ENCODE measurements around the gene IMP4.

The IMP4 gene

DNA sequence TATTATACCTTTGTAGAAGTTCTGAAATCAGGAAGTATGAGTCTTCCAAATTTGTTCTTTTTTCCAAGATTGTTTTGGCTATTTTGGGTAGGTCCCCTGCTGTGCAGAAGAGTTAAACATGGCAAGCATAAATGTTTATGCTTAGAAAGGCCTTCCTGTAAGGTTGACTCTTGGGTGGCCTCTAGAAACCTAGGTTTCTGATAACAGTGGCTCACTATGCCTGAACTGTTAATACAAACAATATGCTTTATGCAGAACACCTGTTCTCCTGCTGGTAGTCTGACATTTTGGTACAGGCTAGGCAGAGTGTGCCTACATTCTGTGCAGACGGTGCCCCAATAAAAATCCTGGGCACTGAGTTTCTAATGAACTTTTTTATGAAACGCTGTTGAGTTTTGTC is 23.3 kb downstream of the IMP4 start:
- DNase-seq (ENCODE audit: low read depth): no peak
- no peak overlapping the region for H3K4me3 ChIP-seq (ENCODE audit: low read depth, low read length)
- TF ChIP-seq, protein P1, sequence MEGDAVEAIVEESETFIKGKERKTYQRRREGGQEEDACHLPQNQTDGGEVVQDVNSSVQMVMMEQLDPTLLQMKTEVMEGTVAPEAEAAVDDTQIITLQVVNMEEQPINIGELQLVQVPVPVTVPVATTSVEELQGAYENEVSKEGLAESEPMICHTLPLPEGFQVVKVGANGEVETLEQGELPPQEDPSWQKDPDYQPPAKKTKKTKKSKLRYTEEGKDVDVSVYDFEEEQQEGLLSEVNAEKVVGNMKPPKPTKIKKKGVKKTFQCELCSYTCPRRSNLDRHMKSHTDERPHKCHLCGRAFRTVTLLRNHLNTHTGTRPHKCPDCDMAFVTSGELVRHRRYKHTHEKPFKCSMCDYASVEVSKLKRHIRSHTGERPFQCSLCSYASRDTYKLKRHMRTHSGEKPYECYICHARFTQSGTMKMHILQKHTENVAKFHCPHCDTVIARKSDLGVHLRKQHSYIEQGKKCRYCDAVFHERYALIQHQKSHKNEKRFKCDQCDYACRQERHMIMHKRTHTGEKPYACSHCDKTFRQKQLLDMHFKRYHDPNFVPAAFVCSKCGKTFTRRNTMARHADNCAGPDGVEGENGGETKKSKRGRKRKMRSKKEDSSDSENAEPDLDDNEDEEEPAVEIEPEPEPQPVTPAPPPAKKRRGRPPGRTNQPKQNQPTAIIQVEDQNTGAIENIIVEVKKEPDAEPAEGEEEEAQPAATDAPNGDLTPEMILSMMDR (IDR thresholded peaks at IDR 0.05; ENCODE audit: insufficient read depth, low read depth, low read length, missing control alignments): no peak

DNA sequence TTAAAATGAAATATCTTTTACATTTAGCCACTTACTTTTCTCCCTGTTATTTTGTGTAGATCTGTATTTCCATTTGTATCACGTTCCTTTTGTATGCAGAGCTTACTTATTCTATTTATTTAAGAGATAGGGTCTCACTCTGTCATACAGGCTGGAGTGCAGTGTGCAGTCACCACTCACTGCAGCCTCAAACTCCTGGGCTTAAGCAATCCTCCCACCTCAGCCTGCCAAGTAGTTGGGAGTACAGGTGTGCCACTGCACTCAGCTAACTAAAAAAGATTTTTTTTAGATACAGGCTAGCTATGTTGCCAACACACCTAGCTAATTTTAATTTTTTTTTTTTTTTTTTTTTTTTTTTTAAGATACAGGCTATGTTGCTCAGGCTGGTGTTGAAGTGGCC is 24.0 kb downstream of the IMP4 start:
- TF ChIP-seq, protein P1 (IDR thresholded peaks at IDR 0.05; ENCODE audit: insufficient read depth, low read depth, low read length, missing control alignments): no peak
- H3K4me3 ChIP-seq (ENCODE audit: low read depth, low read length): no peak overlapping the region
- no peak for DNase-seq (ENCODE audit: low read depth)

DNA sequence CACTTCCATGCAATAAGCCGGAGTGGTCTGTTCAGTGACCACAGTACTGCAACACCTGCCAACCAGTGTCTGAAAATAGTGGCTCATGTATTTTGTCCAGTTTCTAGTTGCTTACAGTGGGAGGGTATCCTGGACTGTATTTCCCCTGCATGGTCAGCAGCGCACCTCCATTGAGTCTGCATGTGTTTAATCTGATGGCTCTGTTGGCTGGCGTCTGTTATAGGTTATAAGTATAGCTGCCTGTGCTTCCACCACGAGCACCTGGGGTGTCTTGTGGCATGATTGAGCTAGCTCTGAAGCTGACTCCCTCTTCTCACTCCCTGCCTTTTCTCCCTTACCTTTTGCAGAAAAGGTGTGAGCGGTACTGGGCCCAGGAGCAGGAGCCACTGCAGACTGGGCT is 26.1 kb downstream of the IMP4 start:
- H3K4me3 ChIP-seq (ENCODE audit: low read depth, low read length): no peak overlapping the region
- TF ChIP-seq, protein P1 (IDR thresholded peaks at IDR 0.05; ENCODE audit: insufficient read depth, low read depth, low read length, missing control alignments): no peak
- DNase-seq (ENCODE audit: low read depth): no peak

DNA sequence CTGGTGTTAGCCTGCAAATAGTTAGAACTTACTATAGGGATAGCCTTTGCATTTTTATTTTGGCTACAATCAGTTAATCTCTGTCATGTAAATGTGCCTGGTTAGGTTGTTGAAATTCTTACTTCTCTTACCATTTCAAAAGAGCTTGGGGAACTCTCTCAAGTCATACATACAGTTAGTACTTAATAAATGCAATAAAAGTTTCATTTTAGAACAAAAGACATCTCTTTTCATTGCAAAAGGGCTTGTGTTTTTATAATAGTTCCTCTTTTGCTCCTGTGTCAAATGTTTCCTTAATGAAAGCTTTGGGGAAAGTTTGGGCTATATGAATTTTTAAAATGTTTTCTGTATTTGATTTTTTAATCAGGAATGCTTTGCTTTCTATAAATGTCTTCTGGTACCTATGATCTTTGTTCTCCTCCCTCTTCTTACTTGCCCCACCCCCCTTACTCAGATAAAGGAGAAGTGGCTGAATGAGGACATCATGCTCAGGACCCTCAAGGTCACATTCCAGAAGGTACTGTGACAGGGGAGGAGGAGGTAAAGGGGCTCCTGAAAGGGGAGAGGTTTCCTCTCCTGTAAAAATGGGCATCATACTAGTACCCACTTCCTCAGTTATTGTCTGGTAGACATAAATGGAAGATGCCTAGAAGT is 26.7 kb downstream of the IMP4 start:
- H3K4me3 ChIP-seq (ENCODE audit: low read depth, low read length): no peak overlapping the region
- TF ChIP-seq, protein P1 (IDR thresholded peaks at IDR 0.05; ENCODE audit: insufficient read depth, low read depth, low read length, missing control alignments): no peak
- DNase-seq (ENCODE audit: low read depth): no peak

DNA sequence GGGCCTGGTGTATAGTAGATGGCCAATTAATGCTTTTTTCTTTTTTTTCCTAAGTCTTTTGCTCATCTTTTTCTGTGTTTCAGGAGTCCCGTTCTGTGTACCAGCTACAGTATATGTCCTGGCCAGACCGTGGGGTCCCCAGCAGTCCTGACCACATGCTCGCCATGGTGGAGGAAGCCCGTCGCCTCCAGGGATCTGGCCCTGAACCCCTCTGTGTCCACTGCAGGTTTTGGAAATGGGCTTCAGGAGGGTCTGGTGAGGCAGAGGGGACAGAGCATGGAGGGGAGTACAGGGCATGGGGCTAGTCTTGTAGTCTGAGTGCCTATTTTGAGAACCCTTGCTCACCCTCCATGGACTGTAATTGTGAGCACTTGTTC is 27.3 kb downstream of the IMP4 start:
- no peak for DNase-seq (ENCODE audit: low read depth)
- TF ChIP-seq, protein P1 (IDR thresholded peaks at IDR 0.05; ENCODE audit: insufficient read depth, low read depth, low read length, missing control alignments): no peak
- no peak overlapping the region for H3K4me3 ChIP-seq (ENCODE audit: low read depth, low read length)

DNA sequence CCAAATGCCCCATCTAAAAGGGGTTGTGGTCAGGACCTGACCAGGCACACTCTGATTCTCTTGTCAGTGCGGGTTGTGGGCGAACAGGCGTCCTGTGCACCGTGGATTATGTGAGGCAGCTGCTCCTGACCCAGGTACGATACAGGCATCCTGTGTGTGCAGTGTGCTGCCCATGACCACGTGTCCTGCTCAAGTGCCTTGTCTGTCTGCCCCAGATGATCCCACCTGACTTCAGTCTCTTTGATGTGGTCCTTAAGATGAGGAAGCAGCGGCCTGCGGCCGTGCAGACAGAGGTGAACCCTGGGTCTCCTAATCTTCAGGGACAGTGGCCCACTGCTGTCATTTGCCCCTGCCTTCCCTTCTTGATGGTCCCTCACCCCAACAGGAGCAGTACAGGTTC is 27.8 kb downstream of the IMP4 start:
- TF ChIP-seq, protein P1 (IDR thresholded peaks at IDR 0.05; ENCODE audit: insufficient read depth, low read depth, low read length, missing control alignments): no peak
- peak; percentile 79 for DNase-seq (ENCODE audit: low read depth)
- peak overlapping the region; percentile 97 for H3K4me3 ChIP-seq (ENCODE audit: low read depth, low read length)

DNA sequence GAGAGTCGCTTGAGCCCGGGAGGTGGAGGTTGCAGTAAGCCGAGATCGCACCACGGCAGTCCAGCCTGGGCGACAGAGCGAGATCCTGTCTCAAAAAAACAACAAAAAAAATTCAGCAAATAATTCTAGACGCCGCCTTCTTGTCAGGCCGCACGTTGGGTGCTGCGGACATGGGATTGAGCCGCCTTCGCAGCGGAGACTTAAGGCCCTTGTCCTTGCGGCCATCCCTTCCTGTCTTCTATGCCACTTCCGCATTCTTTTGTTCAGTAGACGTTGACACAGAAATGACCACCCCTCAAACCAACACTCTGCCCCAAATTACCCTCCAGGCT is 29.0 kb downstream of the IMP4 start:
- H3K4me3 ChIP-seq (ENCODE audit: low read depth, low read length): peak overlapping the region; percentile 97
- TF ChIP-seq, protein P1 (IDR thresholded peaks at IDR 0.05; ENCODE audit: insufficient read depth, low read depth, low read length, missing control alignments): no peak
- peak; percentile 83 for DNase-seq (ENCODE audit: low read depth)
